OCI-LY3 (cell line): ENCODE results near the gene NEDD4L.

Experiments used
- H2AFZ ChIP-seq: fragments of 200-600, 300-600 bp; shearing (Covaris generic); 2 replicates; pipeline ENCODE4 v1.6.0; 2014; ENCODE audit warnings: antibody characterized with exemption, low read depth, low read length
- H3K27ac ChIP-seq: fragments of 200-600, 300-600 bp; sonication (generic); 2 replicates; pipeline ENCODE4 v1.5.1; 2014; ENCODE audit warnings: mild to moderate bottlenecking, low read length, moderate library complexity, mixed read lengths
- H3K27me3 ChIP-seq: fragments of 200-600, 300-600 bp; sonication (generic); 2 replicates; pipeline ENCODE4 v1.6.1; 2014; ENCODE audit warnings: low read depth, low read length, mixed read lengths
- H3K36me3 ChIP-seq: fragments of 200-600, 300-600 bp; sonication (generic); replicated peaks from 2 replicates; pipeline ENCODE3; 2014; ENCODE audit warnings: low read depth, low read length, mixed read lengths
- H3K4me1 ChIP-seq: fragments of 300-600, 200-600 bp; sonication (generic); 2 replicates; pipeline ENCODE4 v1.6.1; 2014; ENCODE audit warnings: low read length, mixed read lengths
- H3K4me2 ChIP-seq: fragments of 200-600, 300-600 bp; sonication (generic); 2 replicates; pipeline ENCODE4 v1.6.1; 2014; ENCODE audit warnings: low read length, mixed read lengths
- H3K4me3 ChIP-seq: fragments of 300-600, 200-600 bp; sonication (generic); 2 replicates; pipeline ENCODE4 v1.5.1; 2014; ENCODE audit warnings: antibody characterized with exemption, mild to moderate bottlenecking, low read length, moderate library complexity
- H3K79me2 ChIP-seq: fragments of 300-600, 200-600 bp; shearing (Covaris generic); 2 replicates; pipeline ENCODE4 v1.6.1; 2014; ENCODE audit warnings: mild to moderate bottlenecking, low read length, mixed read lengths
- H3K9ac ChIP-seq: fragments of 300-600, 200-600 bp; shearing (Covaris generic); 2 replicates; pipeline ENCODE4 v1.6.0; 2014; ENCODE audit warnings: mild to moderate bottlenecking, low read length, moderate library complexity
- H3K9me3 ChIP-seq: fragments of 200-600, 300-600 bp; shearing (Covaris generic); 2 replicates; pipeline ENCODE4 v1.6.1; 2014; ENCODE audit warnings: low read length, mixed read lengths; ENCODE audit not compliant: insufficient read depth
- H4K20me1 ChIP-seq: fragments of 200-600, 300-600 bp; sonication (generic); 2 replicates; pipeline ENCODE4 v1.6.1; 2016; ENCODE audit warnings: low read length, mixed read lengths; ENCODE audit not compliant: insufficient read depth
- EZH2phosphoT487 ChIP-seq: fragments of 200-600 bp; shearing (Covaris generic); IDR thresholded peaks from 2 replicates; pipeline ENCODE4 v1.6.1; 2018; ENCODE audit warnings: antibody characterized with exemption, mixed run types, low read depth
- TF ChIP-seq, protein P1 (sequence below): fragments of 200-600, 300-600 bp; sonication (generic); IDR thresholded peaks from 2 replicates; pipeline ENCODE4 v1.5.1; 2014; ENCODE audit warnings: antibody characterized with exemption, low read length, low read depth

Gene NEDD4L

DNA sequence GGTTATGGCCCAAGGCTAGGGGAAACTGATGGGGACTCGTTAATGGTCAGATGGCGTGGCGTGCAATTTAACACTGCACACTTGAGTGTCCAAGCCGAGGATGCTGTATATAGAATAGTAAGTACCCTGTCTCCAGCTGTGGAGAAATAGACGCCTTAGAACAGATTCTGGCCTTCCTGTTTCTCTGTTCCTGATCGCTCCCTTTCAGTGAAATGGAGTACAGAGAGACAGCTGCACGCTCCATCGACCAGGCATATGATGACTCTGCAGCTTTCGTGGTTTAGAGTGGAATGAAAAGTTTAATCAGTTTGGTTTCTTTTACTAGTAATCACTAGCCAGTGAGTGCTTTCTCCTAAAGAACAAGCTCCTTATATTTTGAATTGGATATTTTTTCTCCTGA lies 213.4 kb downstream of the NEDD4L start:
- H4K20me1 ChIP-seq, result peaks cover 84% of the 10 kb centered on the region
- no peak overlapping the region for H2AFZ ChIP-seq
- no peaks in the 10 kb centered on the region for H3K27me3 ChIP-seq
- H3K4me2 ChIP-seq, result peak overlapping the region; percentile 1; the same call in 1 of the 2 replicates
- H3K9ac ChIP-seq, result no peak overlapping the region
- H3K4me1 ChIP-seq, result peaks cover 13% of the 10 kb centered on the region
- peaks cover 58% of the 10 kb centered on the region for H3K36me3 ChIP-seq
- no peak overlapping the region for H3K27ac ChIP-seq
- TF ChIP-seq, protein P1, sequence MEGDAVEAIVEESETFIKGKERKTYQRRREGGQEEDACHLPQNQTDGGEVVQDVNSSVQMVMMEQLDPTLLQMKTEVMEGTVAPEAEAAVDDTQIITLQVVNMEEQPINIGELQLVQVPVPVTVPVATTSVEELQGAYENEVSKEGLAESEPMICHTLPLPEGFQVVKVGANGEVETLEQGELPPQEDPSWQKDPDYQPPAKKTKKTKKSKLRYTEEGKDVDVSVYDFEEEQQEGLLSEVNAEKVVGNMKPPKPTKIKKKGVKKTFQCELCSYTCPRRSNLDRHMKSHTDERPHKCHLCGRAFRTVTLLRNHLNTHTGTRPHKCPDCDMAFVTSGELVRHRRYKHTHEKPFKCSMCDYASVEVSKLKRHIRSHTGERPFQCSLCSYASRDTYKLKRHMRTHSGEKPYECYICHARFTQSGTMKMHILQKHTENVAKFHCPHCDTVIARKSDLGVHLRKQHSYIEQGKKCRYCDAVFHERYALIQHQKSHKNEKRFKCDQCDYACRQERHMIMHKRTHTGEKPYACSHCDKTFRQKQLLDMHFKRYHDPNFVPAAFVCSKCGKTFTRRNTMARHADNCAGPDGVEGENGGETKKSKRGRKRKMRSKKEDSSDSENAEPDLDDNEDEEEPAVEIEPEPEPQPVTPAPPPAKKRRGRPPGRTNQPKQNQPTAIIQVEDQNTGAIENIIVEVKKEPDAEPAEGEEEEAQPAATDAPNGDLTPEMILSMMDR, result no peak
- TF ChIP-seq EZH2phosphoT487, result no peak
- H3K9me3 ChIP-seq, result no peaks in the 10 kb centered on the region
- H3K79me2 ChIP-seq, result peaks cover 50% of the 10 kb centered on the region
- H3K4me3 ChIP-seq, result no peak overlapping the region

DNA sequence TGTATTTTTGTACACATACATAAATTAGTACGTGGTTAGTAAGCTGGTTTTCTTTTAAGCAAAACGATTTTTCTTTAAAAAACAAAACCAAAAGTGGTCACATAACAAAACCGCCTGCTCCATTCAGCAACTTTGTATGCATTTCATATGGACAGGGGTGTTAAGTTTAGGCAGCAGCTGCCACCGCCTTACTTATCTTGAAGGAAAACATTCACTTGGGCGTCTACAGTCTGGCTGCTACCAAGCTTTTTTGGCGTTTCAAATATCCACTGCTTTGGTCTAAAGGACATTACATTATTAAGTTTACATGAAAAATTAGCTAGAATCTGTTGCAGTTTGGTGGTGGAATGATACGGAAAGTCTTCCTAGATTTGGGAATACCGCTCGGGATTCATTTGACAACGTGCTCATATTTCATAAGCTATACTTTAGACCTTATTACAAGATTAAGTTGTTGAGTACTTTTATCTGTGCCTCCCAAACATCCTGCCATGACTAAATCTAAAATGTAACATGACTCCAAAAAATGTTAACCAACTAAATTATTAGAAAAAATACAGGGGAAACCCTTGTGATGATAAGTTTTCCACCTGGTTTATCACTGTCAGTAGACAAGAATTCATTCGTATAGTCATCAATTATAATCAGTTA lies 214.8 kb downstream of the NEDD4L start:
- no peak overlapping the region for H3K4me3 ChIP-seq
- no peak overlapping the region for H2AFZ ChIP-seq
- peaks cover 26% of the 10 kb centered on the region for H3K4me1 ChIP-seq
- H3K9me3 ChIP-seq, result no peaks in the 10 kb centered on the region
- no peak overlapping the region for H3K9ac ChIP-seq
- H3K4me2 ChIP-seq, result no peak overlapping the region
- H4K20me1 ChIP-seq, result peaks cover 85% of the 10 kb centered on the region
- peaks cover 61% of the 10 kb centered on the region for H3K79me2 ChIP-seq
- H3K27me3 ChIP-seq, result no peaks in the 10 kb centered on the region
- H3K36me3 ChIP-seq, result peaks cover 47% of the 10 kb centered on the region
- H3K27ac ChIP-seq, result no peak overlapping the region
- TF ChIP-seq, protein P1, result no peak
- no peak for TF ChIP-seq EZH2phosphoT487

DNA sequence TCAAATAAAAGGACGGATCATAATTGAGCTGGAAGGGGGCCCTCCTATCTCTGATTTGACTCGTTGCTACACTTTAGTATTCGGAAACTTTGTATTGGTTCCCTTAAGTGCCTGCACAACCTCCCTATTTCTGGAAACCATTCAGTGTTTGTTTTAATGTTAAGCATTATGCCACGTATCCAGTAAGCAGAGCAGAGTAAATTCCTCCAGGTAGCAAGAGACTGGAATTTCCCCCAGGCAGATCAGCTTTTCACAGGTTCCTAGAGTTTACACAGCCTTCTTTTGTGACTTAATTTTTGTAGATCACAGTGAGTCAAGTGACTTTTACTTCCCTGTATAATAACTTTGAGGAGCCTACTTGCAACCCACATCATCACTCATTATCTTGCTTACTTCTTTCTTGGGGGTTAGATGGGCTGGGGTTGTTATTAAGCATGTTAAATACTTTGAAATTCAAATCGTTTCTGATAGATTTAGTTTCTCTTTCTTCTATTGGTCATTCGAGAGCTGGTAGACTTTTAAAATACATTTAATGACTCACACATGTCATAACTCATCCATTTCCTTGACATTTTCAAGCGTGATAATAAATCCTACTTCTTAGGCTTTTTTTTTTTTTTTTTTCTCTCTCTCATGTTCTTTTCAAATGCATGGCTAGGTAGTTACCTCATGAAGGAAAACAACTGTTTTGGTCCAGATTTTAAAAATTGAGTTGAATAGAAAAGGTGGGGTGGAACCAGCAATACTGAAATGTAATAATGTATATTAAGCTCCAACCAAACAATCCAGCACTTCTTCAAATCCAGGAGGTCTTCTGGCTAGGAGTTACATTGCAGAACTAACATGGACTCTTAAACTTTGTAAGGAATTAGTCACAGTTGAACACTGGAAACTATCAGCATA lies 219.3 kb downstream of the NEDD4L start:
- H3K4me3 ChIP-seq, result peak overlapping the region; percentile 2; the same call in 1 of the 2 replicates
- no peaks in the 10 kb centered on the region for H3K9me3 ChIP-seq
- peak overlapping the region; percentile 9 for H3K27ac ChIP-seq
- peak overlapping the region; percentile 48 for H3K4me2 ChIP-seq
- TF ChIP-seq EZH2phosphoT487, result no peak
- TF ChIP-seq, protein P1, result no peak
- H3K27me3 ChIP-seq, result no peaks in the 10 kb centered on the region
- peaks cover 94% of the 10 kb centered on the region for H4K20me1 ChIP-seq
- no peak overlapping the region for H3K9ac ChIP-seq
- peaks cover 75% of the 10 kb centered on the region for H3K79me2 ChIP-seq
- no peak overlapping the region for H2AFZ ChIP-seq
- peaks cover 14% of the 10 kb centered on the region for H3K4me1 ChIP-seq
- H3K36me3 ChIP-seq, result peaks cover 23% of the 10 kb centered on the region

DNA sequence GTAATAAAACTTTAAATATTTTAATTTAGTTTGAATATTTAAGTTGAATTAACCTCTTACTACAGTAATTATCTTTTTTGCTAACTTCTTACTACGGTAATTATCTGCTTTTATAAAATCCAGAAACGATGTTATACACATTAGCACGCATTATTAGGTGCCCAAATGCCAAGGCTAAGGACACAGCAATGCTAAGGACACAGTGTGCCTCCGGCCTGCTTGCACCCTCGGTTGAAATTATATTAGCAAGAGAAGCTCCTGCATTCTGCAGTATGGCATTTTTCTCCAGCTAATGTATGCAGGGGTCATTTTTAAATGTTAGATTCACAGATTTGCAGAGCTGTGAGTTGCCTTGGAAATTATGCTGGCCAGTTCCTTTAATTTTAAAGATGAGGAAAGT lies 220.0 kb downstream of the NEDD4L start:
- no peak overlapping the region for H3K9ac ChIP-seq
- H3K27me3 ChIP-seq, result no peaks in the 10 kb centered on the region
- no peak overlapping the region for H3K4me2 ChIP-seq
- no peaks in the 10 kb centered on the region for H3K9me3 ChIP-seq
- peaks cover 75% of the 10 kb centered on the region for H3K79me2 ChIP-seq
- peaks cover 94% of the 10 kb centered on the region for H4K20me1 ChIP-seq
- peaks cover 14% of the 10 kb centered on the region for H3K4me1 ChIP-seq
- TF ChIP-seq, protein P1, result no peak
- no peak for TF ChIP-seq EZH2phosphoT487
- H2AFZ ChIP-seq, result no peak overlapping the region
- H3K36me3 ChIP-seq, result peaks cover 16% of the 10 kb centered on the region
- no peak overlapping the region for H3K4me3 ChIP-seq
- no peak overlapping the region for H3K27ac ChIP-seq
